Cardiac fibroblast (primary cell): Measurements from ENCODE around the gene RASD1.

Experiments used
- DNase-seq, 2 donors: peaks; one replicate each; pipeline versions ENCODE4 v3.0.0 to v3.0.0-alpha.2; 2010; ENCODE audit warnings: low read depth in 2 of 2
- H3K4me3 ChIP-seq, 2 donors: replicated peaks in 1 of 2; 1 replicate in 1 of 2; 2 replicates in 1 of 2; pipeline ENCODE4 v1.5.1; 2011; ENCODE audit warnings: low read depth in 2 of 2, low read length in 2 of 2, mild to moderate bottlenecking in 2 of 2, moderate library complexity in 1 of 2
- CTCF ChIP-seq: IDR thresholded peaks from one replicate; pipeline ENCODE4 v1.5.1; 2011; ENCODE audit warnings: low read depth, mild to moderate bottlenecking, low read length, inconsistent platforms

RASD1 gene

GRCh38 chr17:17527534-17527933 lies 31.3 kb upstream of the RASD1 start:
- DNase-seq, result no peak
- H3K4me3 ChIP-seq, result no peak overlapping the region
- TF ChIP-seq CTCF, result no peak

- no peak overlapping the region for H3K4me3 ChIP-seq
- DNase-seq, result no peak
- no peak for TF ChIP-seq CTCF
These were observed 30.2 kb upstream of the RASD1 start for GRCh38 chr17:17526369-17526768.

DNA sequence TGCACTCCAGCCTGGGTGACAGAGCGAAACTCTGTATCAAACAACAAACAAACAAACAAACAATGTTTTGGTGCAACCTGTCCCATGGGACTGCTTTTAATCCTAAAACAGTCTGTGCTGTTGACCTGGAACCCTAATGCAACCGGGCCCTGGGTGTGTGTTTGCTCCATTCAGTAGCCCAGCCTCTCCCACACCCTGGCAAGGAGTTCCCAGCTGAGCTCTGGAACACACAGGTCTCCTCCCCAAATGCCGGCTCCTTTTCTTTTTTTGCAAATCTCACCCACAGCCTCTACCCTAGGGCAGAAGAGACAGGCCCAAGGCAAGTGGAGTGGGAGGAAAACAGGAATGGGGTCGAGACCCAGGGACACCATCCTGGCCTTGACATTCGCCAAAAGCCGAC lies 29.8 kb upstream of the RASD1 start:
- DNase-seq, result no peak
- H3K4me3 ChIP-seq, result no peak overlapping the region
- no peak for TF ChIP-seq CTCF

- TF ChIP-seq CTCF, result no peak
- no peak overlapping the region for H3K4me3 ChIP-seq
- no peak for DNase-seq
These were observed 29.1 kb upstream of the RASD1 start for GRCh38 chr17:17525311-17525710.

DNA sequence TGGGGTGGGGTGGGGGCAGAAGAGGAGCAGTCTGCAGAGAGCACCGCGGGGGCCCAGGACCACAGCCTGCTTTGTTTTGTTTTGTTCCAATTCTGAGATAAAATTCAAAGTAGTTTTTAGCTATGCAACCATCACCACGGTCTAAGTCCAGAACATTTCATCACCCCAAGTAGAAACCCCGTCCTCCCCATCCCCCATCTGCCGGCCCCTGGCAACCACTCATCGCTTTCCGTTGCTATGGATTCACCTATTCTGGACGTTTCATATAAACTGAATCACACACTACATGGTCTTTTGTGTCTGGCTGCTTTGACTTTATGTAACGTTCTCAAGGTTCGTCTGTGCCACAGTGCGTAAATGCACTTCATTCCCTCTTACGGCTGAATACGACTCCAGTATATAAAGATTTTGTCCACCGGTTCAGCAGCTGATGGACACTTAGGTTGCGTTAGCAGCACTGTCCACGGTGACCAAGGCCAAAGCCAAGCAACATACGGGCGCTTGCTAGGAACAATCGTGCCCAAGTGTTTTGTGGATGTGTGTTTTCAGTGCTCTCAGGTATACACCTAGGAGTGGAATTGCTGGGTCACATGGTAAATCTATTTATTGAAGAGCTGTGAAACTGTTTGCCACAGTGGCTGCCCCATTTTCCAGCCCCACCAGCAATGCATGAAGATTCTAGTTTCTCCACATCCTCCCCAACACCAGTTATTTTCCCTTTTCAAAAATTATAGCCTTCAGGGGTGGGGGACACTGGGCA lies 27.7 kb upstream of the RASD1 start:
- TF ChIP-seq CTCF, result no peak
- DNase-seq, result no peak
- no peak overlapping the region for H3K4me3 ChIP-seq

DNA sequence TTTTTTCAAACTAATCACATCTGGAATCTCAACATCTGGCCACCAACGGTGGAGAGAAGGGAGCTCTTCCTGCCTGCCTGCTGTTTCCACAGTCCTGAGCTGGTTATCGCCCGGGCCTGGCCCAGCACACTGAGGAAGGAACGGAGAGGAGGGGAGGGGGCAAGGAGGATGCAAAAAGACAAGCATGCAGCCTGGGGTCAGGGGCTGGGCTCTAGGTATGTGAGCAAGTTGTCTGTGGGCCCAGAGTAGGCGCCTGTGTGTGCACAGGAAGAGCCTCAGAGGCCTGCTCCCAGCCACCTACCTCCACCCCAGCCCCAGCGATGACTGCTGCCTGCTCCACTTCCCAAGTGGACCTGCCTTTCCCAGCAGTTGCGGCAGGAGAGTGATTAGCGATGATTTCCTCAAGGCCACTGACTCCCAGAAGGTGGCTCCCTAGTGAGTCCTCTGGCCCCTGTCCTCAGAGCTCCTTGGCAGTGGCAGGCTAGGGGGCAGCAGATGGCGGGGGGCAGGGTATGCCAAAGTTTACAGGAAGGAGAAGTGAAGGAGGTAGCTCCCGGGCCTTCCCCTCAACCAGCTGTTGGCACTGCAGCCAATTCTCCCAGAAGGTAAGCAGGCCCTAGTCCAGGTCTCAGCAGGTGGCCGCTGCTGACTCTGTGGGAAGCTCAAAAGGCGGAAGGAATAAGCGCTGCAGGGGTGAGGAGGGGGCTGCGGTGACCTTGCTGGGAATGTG lies 27.0 kb upstream of the RASD1 start:
- no peak for TF ChIP-seq CTCF
- DNase-seq, result no peak
- no peak overlapping the region for H3K4me3 ChIP-seq
